Upper lobe of left lung (tissue), 4 donors: ENCODE results near the gene IQGAP1.

Experiments
- POLR2A ChIP-seq, 4 donors: fragments of 450-650 bp; IDR thresholded peaks; one replicate each; pipeline ENCODE4 v1.5.1; 2016 to 2017; ENCODE audit warnings: antibody characterized with exemption in 4 of 4, mild to moderate bottlenecking in 2 of 4
- POLR2AphosphoS5 ChIP-seq, 2 donors: sonication (generic); formaldehyde crosslinking; IDR thresholded peaks; one replicate each; pipeline ENCODE4 v1.5.1; 2017; ENCODE audit warnings: antibody characterized with exemption in 2 of 2
- TF ChIP-seq, protein P1 (sequence below), 6 experiments: fragments of 450-650 bp in 4 of 6; fragments of 200-600 bp in 2 of 6; sonication (generic) in 2 of 6; IDR thresholded peaks; one replicate each; pipeline ENCODE4 v1.5.1; 2016 to 2019; ENCODE audit warnings: antibody characterized with exemption in 6 of 6

DNA sequence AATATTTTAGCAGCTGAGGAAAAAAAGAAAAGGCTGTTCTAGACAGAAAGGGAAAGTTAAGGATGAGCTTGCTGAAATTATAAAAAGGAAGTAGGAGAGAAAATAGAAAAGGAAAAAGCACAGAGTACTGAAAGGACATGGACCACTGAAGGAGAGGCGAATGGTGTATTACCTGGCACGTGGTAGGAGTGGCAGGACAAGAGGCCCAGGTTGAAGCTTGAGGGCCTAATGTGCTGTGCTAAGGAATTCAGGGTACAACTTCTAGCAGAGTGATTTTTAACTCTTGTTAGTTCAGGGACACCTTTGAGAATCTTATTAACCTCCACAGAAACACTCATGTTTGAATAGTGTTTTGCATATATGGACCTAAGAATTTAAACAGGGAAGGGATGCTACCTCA is 81.7 kb downstream of the IQGAP1 start:
- TF ChIP-seq, protein P1, sequence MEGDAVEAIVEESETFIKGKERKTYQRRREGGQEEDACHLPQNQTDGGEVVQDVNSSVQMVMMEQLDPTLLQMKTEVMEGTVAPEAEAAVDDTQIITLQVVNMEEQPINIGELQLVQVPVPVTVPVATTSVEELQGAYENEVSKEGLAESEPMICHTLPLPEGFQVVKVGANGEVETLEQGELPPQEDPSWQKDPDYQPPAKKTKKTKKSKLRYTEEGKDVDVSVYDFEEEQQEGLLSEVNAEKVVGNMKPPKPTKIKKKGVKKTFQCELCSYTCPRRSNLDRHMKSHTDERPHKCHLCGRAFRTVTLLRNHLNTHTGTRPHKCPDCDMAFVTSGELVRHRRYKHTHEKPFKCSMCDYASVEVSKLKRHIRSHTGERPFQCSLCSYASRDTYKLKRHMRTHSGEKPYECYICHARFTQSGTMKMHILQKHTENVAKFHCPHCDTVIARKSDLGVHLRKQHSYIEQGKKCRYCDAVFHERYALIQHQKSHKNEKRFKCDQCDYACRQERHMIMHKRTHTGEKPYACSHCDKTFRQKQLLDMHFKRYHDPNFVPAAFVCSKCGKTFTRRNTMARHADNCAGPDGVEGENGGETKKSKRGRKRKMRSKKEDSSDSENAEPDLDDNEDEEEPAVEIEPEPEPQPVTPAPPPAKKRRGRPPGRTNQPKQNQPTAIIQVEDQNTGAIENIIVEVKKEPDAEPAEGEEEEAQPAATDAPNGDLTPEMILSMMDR (IDR thresholded peaks at IDR 0.05), result no peak
- TF ChIP-seq POLR2A (IDR thresholded peaks at IDR 0.05) (no peak), POLR2AphosphoS5 (IDR thresholded peaks at IDR 0.05) (no peak)
